HepG2 (cell line): ENCODE measurements around the gene NTM. TPM values are rescaled to one million over a fixed set of nuclear protein-coding genes. Genes with fewer than 3 reads are reported as not detected.
A peak's percentile ranks its signal among the peaks of the same experiment; 100 is the strongest.

ENCODE experiments used
- ATAC-seq: fragments of 200-7000 bp; cut with Tn5 transposase; 3 replicates; pipeline ENCODE4 v1.9.1; 2020; ENCODE audit warnings: mild to moderate bottlenecking, moderate library complexity
- BruUV-seq: library from RNA; stranded (reverse); fragments of 400-500 nt; replicated peaks from 2 replicates; lab custom pipeline; 2021; lab: Mats Ljungman, UMichigan
- CTCF ChIA-PET: fragments of 300-600 bp; formaldehyde crosslinking; extraction: SDS; loops from one replicate; lab custom pipeline; 2021; ENCODE audit warnings: low total read pairs, inconsistent platforms, low intra/inter-chr PET ratio; lab: Yijun Ruan, JAX
- POLR2A ChIA-PET: fragments of 350-600 bp; sonication (Branson Sonifier 250); formaldehyde crosslinking; loops from one replicate; lab custom pipeline; 2020; ENCODE audit warnings: antibody characterized with exemption, inconsistent platforms; lab: Yijun Ruan, JAX
- DNase-seq: peaks from one replicate; pipeline ENCODE4 v3.0.0-alpha.2; 2015; ENCODE audit warnings: low spot score
- FAIRE-seq: peaks from 3 replicates; lab custom pipeline; 2011; peaks lifted over from hg19 to GRCh38; lab: Jason Lieb, UNC
- H2AFZ ChIP-seq: one replicate; pipeline ENCODE4 v1.6.1; 2011; ENCODE audit warnings: low read length, inconsistent platforms
- H3K27ac ChIP-seq: fragments of 300-600 bp; 3 replicates; pipeline ENCODE4 v1.8.0; 2011; ENCODE audit warnings: mixed run types, mild to moderate bottlenecking, mixed read lengths, low read length, inconsistent platforms; ENCODE audit not compliant: insufficient read depth; ENCODE audit errors: extremely low read length
- H3K27me3 ChIP-seq, 2 experiments: fragments of 200-600 bp in 1 of 2; 2 replicates in 1 of 2; 3 replicates in 1 of 2; pipeline versions ENCODE4 v1.6.0 to v1.8.0; 2011; ENCODE audit warnings: low read length in 2 of 2, mild to moderate bottlenecking in 2 of 2, moderate library complexity in 2 of 2, inconsistent platforms in 1 of 2; ENCODE audit not compliant: insufficient read depth in 2 of 2, control insufficient read depth in 1 of 2
- H3K36me3 ChIP-seq, 2 experiments: fragments of 200-600 bp in 1 of 2; replicated peaks in 1 of 2; 2 replicates in 1 of 2; 3 replicates in 1 of 2; pipeline versions ENCODE4 v1.5.1 to v1.8.0; 2011; ENCODE audit warnings: low read length in 2 of 2, inconsistent platforms in 1 of 2; ENCODE audit not compliant: insufficient read depth in 2 of 2, control insufficient read depth in 1 of 2
- H3K4me1 ChIP-seq: 2 replicates; pipeline ENCODE4 v1.5.1; 2012; ENCODE audit warnings: low read length, inconsistent platforms; ENCODE audit not compliant: insufficient read depth
- H3K4me2 ChIP-seq: 2 replicates; pipeline ENCODE4 v1.6.0; 2011; ENCODE audit warnings: low read depth, low read length, inconsistent platforms
- H3K4me3 ChIP-seq, 3 experiments: fragments of 200-600 bp in 1 of 3; sonication (generic), shearing (Covaris generic) in 1 of 3; replicated peaks in 1 of 3; 2 replicates each; pipeline ENCODE4 v1.5.1; 2011 to 2016; ENCODE audit warnings: low read length in 3 of 3, inconsistent platforms in 2 of 3, low read depth in 2 of 3, mild to moderate bottlenecking in 2 of 3, control low read depth in 1 of 3, mixed read lengths in 1 of 3; ENCODE audit not compliant: insufficient read depth in 1 of 3
- H3K79me2 ChIP-seq: one replicate; pipeline ENCODE4 v1.6.1; 2011; ENCODE audit warnings: low read length, inconsistent platforms; ENCODE audit not compliant: insufficient read depth
- H3K9ac ChIP-seq: 2 replicates; pipeline ENCODE4 v1.6.0; 2011; ENCODE audit warnings: mild to moderate bottlenecking, low read depth, low read length, inconsistent platforms; ENCODE audit not compliant: insufficient read depth
- H3K9me3 ChIP-seq: 2 replicates; pipeline ENCODE4 v1.5.1; 2012; ENCODE audit warnings: mild to moderate bottlenecking, low read length
- H4K20me1 ChIP-seq: 2 replicates; pipeline ENCODE4 v1.6.0; 2011; ENCODE audit warnings: inconsistent platforms, mild to moderate bottlenecking, low read length, moderate library complexity; ENCODE audit not compliant: insufficient read depth
- CREB1 ChIP-seq, 2 experiments: fragments of 450-650 bp in 1 of 2; IDR thresholded peaks; 2 replicates each; pipeline ENCODE4 v1.6.1; 2016 to 2017; ENCODE audit warnings: control low read depth in 1 of 2, mild to moderate bottlenecking in 1 of 2, missing compliant biosample characterization in 1 of 2, missing genetic modification characterization in 1 of 2
- ZNF512B ChIP-seq: sonication (generic); formaldehyde crosslinking; IDR thresholded peaks from 2 replicates; pipeline ENCODE4 v1.5.1; 2020; ENCODE audit warnings: missing genetic modification reagents, mild to moderate bottlenecking, borderline replicate concordance
- ZSCAN21 ChIP-seq: sonication (generic); formaldehyde crosslinking; IDR thresholded peaks from 2 replicates; pipeline ENCODE4 v1.8.0; 2022; ENCODE audit warnings: mild to moderate bottlenecking, missing genetic modification reagents, moderate library complexity, borderline replicate concordance
- WGBS: methylation state at CpG from one replicate; pipeline ENCODE4 v1.1.6; 2017; ENCODE audit warnings: low lambda C conversion rate; 5-methylcytosine and 5-hydroxymethylcytosine counted together
- in situ Hi-C: cut with HindIII; loops from 2 replicates; pipeline ENCODE4 v1.10.0; 2017; ENCODE audit warnings: low pct_unique_long_range_greater_than_20kb; ENCODE audit not compliant: extremely low pct_ligation_motif_present
- intact Hi-C: fragments of 100-400 bp; cut with micrococcal nuclease; formaldehyde crosslinking; loops from one replicate; pipeline ENCODE4 v1.10.0; 2022; ENCODE audit not compliant: unreplicated experiment
- polyA plus RNA-seq, 8 experiments: library from polyadenylated mRNA; depleted of rRNA in 3 of 8; stranded (reverse) in 7 of 8; unstranded in 1 of 8; fragments of >200 nt; fragmentation: Illumina TruSeq in 4 of 8; extraction: Trizol in 4 of 8; gene quantifications; 2 replicates each; pipeline versions ENCODE4 v1.2.1 to v1.2.3, GENCODE V29; 2011 to 2016; ENCODE audit warnings: low read depth in 4 of 8, missing spikeins in 1 of 8, mixed read lengths in 1 of 8; ENCODE audit not compliant: insufficient read depth in 1 of 8
- total RNA-seq, 5 experiments: library from RNA; depleted of rRNA; stranded (reverse); fragments of >200 nt; fragmentation: Illumina TruSeq; extraction: Trizol; gene quantifications; 2 replicates each; pipeline ENCODE4 v1.2.3, GENCODE V29; 2016; ENCODE audit warnings: low read depth in 1 of 5
- TF ChIP-seq, protein P1 (sequence below): sonication (generic); formaldehyde crosslinking; IDR thresholded peaks from 2 replicates; pipeline ENCODE4 v1.4.0; 2020; ENCODE audit warnings: missing genetic modification reagents
- TF ChIP-seq, protein P2 (sequence below): sonication (generic); formaldehyde crosslinking; IDR thresholded peaks from 2 replicates; pipeline ENCODE4 v1.5.0; 2020; ENCODE audit warnings: mild to moderate bottlenecking, missing genetic modification reagents
- TF ChIP-seq, protein P3 (sequence below): sonication (generic); formaldehyde crosslinking; IDR thresholded peaks from 2 replicates; pipeline ENCODE4 v1.9.0; 2021; ENCODE audit warnings: missing genetic modification reagents, borderline replicate concordance

NTM gene
- total and polyA plus RNA-seq, 2 of the 13 experiments (the other 11 are each of a cell fraction or from before 2014, with no cell fraction given): not detected

- no peak for TF ChIP-seq ZNF512B (CRISPR knock-in tag)
- TF ChIP-seq ZSCAN21 (CRISPR knock-in tag): no peak
- TF ChIP-seq, protein P1, sequence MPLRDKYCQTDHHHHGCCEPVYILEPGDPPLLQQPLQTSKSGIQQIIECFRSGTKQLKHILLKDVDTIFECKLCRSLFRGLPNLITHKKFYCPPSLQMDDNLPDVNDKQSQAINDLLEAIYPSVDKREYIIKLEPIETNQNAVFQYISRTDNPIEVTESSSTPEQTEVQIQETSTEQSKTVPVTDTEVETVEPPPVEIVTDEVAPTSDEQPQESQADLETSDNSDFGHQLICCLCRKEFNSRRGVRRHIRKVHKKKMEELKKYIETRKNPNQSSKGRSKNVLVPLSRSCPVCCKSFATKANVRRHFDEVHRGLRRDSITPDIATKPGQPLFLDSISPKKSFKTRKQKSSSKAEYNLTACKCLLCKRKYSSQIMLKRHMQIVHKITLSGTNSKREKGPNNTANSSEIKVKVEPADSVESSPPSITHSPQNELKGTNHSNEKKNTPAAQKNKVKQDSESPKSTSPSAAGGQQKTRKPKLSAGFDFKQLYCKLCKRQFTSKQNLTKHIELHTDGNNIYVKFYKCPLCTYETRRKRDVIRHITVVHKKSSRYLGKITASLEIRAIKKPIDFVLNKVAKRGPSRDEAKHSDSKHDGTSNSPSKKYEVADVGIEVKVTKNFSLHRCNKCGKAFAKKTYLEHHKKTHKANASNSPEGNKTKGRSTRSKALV: no peak
- TF ChIP-seq, protein P2, sequence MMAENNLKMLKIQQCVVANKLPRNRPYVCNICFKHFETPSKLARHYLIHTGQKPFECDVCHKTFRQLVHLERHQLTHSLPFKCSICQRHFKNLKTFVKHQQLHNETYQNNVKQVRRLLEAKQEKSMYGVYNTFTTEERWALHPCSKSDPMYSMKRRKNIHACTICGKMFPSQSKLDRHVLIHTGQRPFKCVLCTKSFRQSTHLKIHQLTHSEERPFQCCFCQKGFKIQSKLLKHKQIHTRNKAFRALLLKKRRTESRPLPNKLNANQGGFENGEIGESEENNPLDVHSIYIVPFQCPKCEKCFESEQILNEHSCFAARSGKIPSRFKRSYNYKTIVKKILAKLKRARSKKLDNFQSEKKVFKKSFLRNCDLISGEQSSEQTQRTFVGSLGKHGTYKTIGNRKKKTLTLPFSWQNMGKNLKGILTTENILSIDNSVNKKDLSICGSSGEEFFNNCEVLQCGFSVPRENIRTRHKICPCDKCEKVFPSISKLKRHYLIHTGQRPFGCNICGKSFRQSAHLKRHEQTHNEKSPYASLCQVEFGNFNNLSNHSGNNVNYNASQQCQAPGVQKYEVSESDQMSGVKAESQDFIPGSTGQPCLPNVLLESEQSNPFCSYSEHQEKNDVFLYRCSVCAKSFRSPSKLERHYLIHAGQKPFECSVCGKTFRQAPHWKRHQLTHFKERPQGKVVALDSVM (CRISPR knock-in tag): no peak
These were observed 798.0 kb downstream of the NTM start (continued) for GRCh38 chr11:132168344-132168981.

GRCh38 chr11:132171031-132171430 lies 800.6 kb downstream of the NTM start:
- no TSS peak for BruUV-seq
- ChIA-PET POLR2A (no interaction called here), CTCF (no interaction called here)
- Histone ChIP-seq H3K36me3 (no peaks in the 10 kb centered on the region), H3K4me2 (no peak overlapping the region), H3K27ac (no peak overlapping the region), H3K4me3 (no peak overlapping the region), H3K9me3 (peaks cover 38% of the 10 kb centered on the region), H3K27me3 (no peaks in the 10 kb centered on the region), H2AFZ (no peak overlapping the region), H4K20me1 (no peaks in the 10 kb centered on the region), H3K79me2 (no peaks in the 10 kb centered on the region), H3K9ac (no peak overlapping the region), H3K4me1 (no peaks in the 10 kb centered on the region)
- ATAC-seq: no peak
- TF ChIP-seq, protein P3, sequence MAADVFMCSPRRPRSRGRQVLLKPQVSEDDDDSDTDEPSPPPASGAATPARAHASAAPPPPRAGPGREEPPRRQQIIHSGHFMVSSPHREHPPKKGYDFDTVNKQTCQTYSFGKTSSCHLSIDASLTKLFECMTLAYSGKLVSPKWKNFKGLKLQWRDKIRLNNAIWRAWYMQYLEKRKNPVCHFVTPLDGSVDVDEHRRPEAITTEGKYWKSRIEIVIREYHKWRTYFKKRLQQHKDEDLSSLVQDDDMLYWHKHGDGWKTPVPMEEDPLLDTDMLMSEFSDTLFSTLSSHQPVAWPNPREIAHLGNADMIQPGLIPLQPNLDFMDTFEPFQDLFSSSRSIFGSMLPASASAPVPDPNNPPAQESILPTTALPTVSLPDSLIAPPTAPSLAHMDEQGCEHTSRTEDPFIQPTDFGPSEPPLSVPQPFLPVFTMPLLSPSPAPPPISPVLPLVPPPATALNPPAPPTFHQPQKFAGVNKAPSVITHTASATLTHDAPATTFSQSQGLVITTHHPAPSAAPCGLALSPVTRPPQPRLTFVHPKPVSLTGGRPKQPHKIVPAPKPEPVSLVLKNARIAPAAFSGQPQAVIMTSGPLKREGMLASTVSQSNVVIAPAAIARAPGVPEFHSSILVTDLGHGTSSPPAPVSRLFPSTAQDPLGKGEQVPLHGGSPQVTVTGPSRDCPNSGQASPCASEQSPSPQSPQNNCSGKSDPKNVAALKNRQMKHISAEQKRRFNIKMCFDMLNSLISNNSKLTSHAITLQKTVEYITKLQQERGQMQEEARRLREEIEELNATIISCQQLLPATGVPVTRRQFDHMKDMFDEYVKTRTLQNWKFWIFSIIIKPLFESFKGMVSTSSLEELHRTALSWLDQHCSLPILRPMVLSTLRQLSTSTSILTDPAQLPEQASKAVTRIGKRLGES (CRISPR knock-in tag): no peak
- TF ChIP-seq CREB1 (IDR thresholded peaks at IDR 0.05): 0 out of 2 replicates have a peak, but pooled peaks have one; percentile 50
- TF ChIP-seq CREB1 (CRISPR knock-in tag; IDR thresholded peaks at IDR 0.05): no peak
- in situ Hi-C loops: no loop called here
- intact Hi-C loops: no loop called here
- 9% methylated on average over 6 of the region's 6 CpGs for WGBS
- FAIRE-seq: no peak
- DNase-seq: no peak
